Stimulated activated CD4-positive, alpha-beta T cell treated with anti-CD3 and anti-CD28 coated beads, Interleukin-15, amount 100 ng/mL, for 24 hours (primary cell): ENCODE data around the gene EIF4G1.
A peak's percentile ranks its signal among the peaks of the same experiment; 100 is the strongest.
"Not testable (repeated sequence)": the region's sequence is repeated elsewhere in the genome, so short reads cannot be mapped to it uniquely, and the experiment has no call there.

Source experiments
- DNase-seq: peaks from one replicate; pipeline ENCODE4 v3.0.0-alpha.2; 2020

Gene EIF4G1, protein sequence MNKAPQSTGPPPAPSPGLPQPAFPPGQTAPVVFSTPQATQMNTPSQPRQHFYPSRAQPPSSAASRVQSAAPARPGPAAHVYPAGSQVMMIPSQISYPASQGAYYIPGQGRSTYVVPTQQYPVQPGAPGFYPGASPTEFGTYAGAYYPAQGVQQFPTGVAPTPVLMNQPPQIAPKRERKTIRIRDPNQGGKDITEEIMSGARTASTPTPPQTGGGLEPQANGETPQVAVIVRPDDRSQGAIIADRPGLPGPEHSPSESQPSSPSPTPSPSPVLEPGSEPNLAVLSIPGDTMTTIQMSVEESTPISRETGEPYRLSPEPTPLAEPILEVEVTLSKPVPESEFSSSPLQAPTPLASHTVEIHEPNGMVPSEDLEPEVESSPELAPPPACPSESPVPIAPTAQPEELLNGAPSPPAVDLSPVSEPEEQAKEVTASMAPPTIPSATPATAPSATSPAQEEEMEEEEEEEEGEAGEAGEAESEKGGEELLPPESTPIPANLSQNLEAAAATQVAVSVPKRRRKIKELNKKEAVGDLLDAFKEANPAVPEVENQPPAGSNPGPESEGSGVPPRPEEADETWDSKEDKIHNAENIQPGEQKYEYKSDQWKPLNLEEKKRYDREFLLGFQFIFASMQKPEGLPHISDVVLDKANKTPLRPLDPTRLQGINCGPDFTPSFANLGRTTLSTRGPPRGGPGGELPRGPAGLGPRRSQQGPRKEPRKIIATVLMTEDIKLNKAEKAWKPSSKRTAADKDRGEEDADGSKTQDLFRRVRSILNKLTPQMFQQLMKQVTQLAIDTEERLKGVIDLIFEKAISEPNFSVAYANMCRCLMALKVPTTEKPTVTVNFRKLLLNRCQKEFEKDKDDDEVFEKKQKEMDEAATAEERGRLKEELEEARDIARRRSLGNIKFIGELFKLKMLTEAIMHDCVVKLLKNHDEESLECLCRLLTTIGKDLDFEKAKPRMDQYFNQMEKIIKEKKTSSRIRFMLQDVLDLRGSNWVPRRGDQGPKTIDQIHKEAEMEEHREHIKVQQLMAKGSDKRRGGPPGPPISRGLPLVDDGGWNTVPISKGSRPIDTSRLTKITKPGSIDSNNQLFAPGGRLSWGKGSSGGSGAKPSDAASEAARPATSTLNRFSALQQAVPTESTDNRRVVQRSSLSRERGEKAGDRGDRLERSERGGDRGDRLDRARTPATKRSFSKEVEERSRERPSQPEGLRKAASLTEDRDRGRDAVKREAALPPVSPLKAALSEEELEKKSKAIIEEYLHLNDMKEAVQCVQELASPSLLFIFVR (N-terminal part only)

DNA sequence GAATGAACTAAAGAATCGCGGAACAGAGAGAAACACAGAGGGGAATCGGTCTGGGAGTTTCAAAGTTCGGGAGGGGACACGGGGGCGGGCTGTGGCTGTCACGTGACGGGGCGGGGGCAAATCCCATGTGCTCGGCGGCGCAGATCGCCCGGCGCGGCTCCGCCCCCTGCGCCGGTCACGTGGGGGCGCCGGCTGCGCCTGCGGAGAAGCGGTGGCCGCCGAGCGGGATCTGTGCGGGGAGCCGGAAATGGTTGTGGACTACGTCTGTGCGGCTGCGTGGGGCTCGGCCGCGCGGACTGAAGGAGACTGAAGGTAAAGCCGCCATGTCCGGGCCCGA lies at the start of gene EIF4G1:
EIF4G1 (plus strand) TSS at position 244 of the 337 bp plus-strand sequence. CDS start 1,191 bp downstream, outside the sequence.
- peak; percentile 95 for DNase-seq

GRCh38 chr3:184267249-184267648 lies 47.2 kb upstream of the EIF4G1 start:
- DNase-seq, result not testable (repeated sequence)

- no peak for DNase-seq
Observed at GRCh38 chr3:184272269-184272668, 42.1 kb upstream of the EIF4G1 start.

DNA sequence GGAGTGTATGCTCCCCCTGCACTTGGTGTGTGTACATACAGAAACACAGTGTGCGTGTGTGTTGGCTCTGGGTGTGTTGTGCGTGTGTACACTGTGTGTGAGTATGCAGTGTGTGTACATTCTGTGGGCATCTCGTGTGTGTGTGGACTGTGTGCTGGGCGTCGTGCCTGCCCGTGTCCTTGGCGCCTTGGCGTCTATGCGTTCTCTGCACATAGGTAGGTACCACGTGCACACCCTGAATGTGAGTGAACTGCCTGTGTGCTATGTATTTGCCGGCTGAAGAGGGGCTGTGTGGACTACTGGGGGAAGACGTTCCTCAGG lies 39.1 kb upstream of the EIF4G1 start:
- no peak for DNase-seq

- DNase-seq, result no peak
Observed at GRCh38 chr3:184275961-184276910, 38.2 kb upstream of the EIF4G1 start, which contains the start of gene ECE2. Gene ECE2, plus strand, starts transcription at chr3:184276022. Its CDS starts 132 bp downstream, at chr3:184276154.

DNA sequence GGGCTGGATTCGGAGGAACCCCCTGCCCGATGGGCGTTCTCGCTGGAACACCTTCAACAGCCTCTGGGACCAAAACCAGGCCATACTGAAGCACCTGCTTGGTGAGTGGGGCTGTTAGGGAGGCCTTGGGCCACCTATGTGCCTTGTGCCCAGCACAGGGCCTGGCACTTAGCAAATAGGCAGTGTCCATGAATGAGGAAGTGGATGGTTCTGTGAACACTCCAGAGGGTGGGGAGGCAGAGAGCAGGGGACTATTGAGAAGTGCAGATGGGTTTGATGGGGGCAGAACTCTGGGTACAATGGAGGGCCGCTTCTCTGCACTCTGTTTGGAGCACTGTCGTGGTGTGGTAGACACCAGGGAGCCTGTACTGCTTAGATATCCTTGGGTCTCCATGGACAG lies 37.0 kb upstream of the EIF4G1 start:
- DNase-seq, result no peak

DNA sequence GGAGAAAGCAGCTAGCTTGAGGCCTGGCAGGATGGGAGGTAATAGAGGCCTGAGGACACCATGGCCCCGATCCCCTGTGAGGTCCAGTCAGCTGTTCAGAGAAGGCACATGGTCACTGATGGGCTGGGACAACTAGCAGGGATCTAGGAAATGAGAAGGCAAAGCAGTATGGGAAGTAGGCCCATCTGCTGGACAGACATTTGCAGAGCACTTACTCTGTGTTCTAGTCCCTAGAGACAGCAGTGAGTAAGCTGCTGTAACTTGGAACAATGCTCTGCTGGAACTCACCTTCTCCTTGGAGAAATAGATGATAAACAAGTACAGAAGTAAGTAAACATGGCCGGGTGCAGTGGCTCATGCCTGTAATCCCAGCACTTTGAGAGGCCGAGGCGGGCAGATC lies 31.5 kb upstream of the EIF4G1 start:
- DNase-seq, result no peak

GRCh38 chr3:184283681-184284080 lies 30.7 kb upstream of the EIF4G1 start:
- DNase-seq, result no peak

GRCh38 chr3:184284696-184285095 lies 29.7 kb upstream of the EIF4G1 start:
- peak; percentile 48 for DNase-seq

GRCh38 chr3:184289426-184289938 lies 24.9 kb upstream of the EIF4G1 start:
- DNase-seq, result peak; percentile 79

GRCh38 chr3:184290331-184290730 lies 24.1 kb upstream of the EIF4G1 start:
- no peak for DNase-seq

DNA sequence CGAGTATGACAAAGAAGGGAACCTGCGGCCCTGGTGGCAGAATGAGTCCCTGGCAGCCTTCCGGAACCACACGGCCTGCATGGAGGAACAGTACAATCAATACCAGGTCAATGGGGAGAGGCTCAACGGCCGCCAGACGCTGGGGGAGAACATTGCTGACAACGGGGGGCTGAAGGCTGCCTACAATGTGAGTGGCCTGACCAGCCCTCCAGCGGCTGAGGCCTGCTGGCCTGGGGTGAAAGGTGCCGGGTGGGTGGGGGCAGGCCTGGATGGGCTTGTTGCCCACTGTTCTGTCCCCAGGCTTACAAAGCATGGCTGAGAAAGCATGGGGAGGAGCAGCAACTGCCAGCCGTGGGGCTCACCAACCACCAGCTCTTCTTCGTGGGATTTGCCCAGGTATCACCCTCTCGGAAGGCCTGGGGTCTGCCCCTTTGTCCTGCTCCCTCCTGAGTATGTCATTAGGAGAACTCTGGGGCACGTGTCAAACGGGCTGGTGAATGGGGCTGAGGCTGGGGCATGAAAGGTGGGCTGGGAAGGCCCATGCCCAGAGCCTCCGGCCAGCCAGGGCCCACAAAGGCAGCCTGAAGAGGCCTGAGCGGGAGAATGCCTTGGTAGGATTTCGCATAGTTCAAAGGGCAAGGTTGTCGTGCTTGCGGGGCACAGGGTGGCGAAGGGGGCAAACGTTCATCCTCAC lies 23.2 kb upstream of the EIF4G1 start:
- DNase-seq, result no peak

- DNase-seq, result no peak
Observed at GRCh38 chr3:184291738-184292445, 22.5 kb upstream of the EIF4G1 start.

DNA sequence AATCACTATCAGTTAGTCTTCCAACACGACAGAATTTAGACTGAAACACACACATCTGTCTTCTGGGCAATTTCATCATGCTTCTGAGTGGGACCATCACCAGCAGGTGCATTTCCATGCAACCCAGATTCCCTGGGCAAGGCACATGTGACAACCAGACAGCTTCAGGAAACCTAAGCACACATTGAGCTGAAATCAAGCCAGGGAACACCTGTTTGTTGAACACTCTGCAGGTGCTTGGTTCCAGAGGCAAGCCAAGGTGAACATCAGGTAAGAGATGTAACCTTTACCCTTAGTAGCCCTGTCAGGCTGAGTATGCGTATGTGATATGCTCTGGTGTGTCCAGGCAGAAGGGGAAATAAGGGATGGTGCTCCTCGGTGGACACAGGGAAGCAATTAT lies 18.6 kb upstream of the EIF4G1 start:
- no peak for DNase-seq

- no peak for DNase-seq
Observed at GRCh38 chr3:184296616-184297015, 17.8 kb upstream of the EIF4G1 start.

GRCh38 chr3:184298759-184299487 lies 15.5 kb upstream of the EIF4G1 start, which contains the start of gene PSMD2:
Gene PSMD2, plus strand, starts transcription at chr3:184299241. Its CDS starts 26 bp downstream, at chr3:184299267.
- DNase-seq, result peak; percentile 99

GRCh38 chr3:184299488-184300377 lies 14.7 kb upstream of the EIF4G1 start:
- DNase-seq, result no peak

DNA sequence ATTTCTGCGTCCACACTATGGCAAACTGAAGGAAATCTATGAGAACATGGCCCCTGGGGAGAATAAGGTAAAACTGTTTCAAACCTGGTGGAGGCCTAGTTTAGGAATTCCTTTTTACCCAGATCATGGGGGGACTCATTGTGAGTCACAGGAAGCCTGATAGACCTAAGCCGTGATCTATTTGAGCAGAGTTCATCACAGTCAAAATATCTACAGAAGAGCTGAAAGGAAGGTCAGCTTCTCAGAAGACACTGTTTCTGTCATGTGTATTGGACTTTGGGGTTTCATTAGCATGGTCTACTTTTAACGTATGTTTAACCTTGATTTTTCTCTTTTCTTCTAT lies 14.1 kb upstream of the EIF4G1 start:
- DNase-seq, result no peak

- DNase-seq, result no peak
Observed at GRCh38 chr3:184305577-184305976, 8.8 kb upstream of the EIF4G1 start.
